Measurements from ENCODE around the gene ABHD17B.

DNA sequence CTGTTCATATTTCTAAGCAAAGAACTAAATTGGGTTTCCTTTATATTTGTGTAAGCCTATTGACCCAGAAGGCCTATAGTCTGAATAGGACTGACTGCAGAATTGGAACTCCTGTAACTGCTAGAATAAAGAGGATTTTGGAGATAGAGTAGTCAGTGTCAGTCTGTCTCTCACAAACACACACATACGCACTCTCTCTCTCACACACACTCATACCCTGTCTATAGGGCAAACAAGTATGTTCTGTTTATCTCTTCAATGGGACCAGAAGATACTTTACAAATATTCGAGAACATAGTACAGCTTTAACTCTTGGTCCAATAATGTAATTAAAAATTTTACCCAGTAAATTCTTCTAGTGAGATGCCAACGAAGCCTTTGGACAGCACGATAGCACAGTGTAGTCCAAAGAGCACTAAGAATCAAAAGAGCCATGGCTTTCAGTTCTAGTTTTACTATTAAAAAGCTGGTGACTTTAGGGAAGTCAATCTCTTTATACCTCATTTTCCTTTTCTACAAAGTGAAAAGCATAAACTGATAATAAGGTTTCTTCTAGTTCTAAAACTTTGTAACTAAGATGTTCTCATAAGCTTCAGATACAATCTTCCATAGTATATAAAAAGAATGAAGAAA, 19.3 kb downstream of the ABHD17B start:
- TF ChIP-seq RAD21 (conservative IDR thresholded peaks at IDR 0.05 in 1 of 2, IDR thresholded peaks at IDR 0.05 in 1 of 2) (no peak), CBX8 (IDR thresholded peaks at IDR 0.05) (no peak), REST (IDR thresholded peaks at IDR 0.05) (no peak), CHD4 (IDR thresholded peaks at IDR 0.05; ENCODE audit: borderline replicate concordance) (no peak), ELK1 (IDR thresholded peaks at IDR 0.05; ENCODE audit: low read depth, low read length) (no peak), POLR2A (IDR thresholded peaks at IDR 0.05; ENCODE audit: low read length) (no peak), EP300 (IDR thresholded peaks at IDR 0.05) (no peak)
- TF ChIP-seq, protein P1, sequence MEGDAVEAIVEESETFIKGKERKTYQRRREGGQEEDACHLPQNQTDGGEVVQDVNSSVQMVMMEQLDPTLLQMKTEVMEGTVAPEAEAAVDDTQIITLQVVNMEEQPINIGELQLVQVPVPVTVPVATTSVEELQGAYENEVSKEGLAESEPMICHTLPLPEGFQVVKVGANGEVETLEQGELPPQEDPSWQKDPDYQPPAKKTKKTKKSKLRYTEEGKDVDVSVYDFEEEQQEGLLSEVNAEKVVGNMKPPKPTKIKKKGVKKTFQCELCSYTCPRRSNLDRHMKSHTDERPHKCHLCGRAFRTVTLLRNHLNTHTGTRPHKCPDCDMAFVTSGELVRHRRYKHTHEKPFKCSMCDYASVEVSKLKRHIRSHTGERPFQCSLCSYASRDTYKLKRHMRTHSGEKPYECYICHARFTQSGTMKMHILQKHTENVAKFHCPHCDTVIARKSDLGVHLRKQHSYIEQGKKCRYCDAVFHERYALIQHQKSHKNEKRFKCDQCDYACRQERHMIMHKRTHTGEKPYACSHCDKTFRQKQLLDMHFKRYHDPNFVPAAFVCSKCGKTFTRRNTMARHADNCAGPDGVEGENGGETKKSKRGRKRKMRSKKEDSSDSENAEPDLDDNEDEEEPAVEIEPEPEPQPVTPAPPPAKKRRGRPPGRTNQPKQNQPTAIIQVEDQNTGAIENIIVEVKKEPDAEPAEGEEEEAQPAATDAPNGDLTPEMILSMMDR (IDR thresholded peaks at IDR 0.05): no peak

All from A549 (cell line).